Measurements from ENCODE around the gene SEMA3C. TPM values are rescaled to one million over a fixed set of nuclear protein-coding genes. Genes with fewer than 3 reads are reported as not detected.
A peak's percentile ranks its signal among the peaks of the same experiment; 100 is the strongest.

The SEMA3C gene
- total RNA-seq, 1 donor from 2014 or later, result 67.8 TPM

- no peaks in the 10 kb centered on the region for H3K9me3 Mint-ChIP-seq
- DNase-seq (ENCODE audit: extremely low spot score, unreplicated experiment), result no peak
- peaks cover 10% of the 10 kb centered on the region for H3K4me1 Mint-ChIP-seq (ENCODE audit: unreplicated experiment)
- TF ChIP-seq CTCF (conservative IDR thresholded peaks at IDR 0.05), result no peak
- no peaks in the 10 kb centered on the region for H3K27me3 Mint-ChIP-seq
- no peak overlapping the region for H3K4me3 Mint-ChIP-seq
- H3K27ac Mint-ChIP-seq, result no peak overlapping the region
- peaks cover 16% of the 10 kb centered on the region for H3K36me3 Mint-ChIP-seq
Observed at GRCh38 chr7:80768756-80769155, 150.1 kb downstream of the SEMA3C start.

- H3K27me3 Mint-ChIP-seq, result no peaks in the 10 kb centered on the region
- no peaks in the 10 kb centered on the region for H3K9me3 Mint-ChIP-seq
- TF ChIP-seq CTCF (conservative IDR thresholded peaks at IDR 0.05), result no peak
Observed at GRCh38 chr7:80767654-80768053, 151.2 kb downstream of the SEMA3C start.

GRCh38 chr7:80766724-80767123 is 152.1 kb downstream of the SEMA3C start:
- Mint-ChIP-seq H3K4me1 (ENCODE audit: unreplicated experiment) (peaks cover 11% of the 10 kb centered on the region), H3K4me3 (no peak overlapping the region), H3K9me3 (no peaks in the 10 kb centered on the region), H3K27me3 (no peaks in the 10 kb centered on the region), H3K27ac (no peak overlapping the region), H3K36me3 (peaks cover 16% of the 10 kb centered on the region)
- no peak for DNase-seq (ENCODE audit: extremely low spot score, unreplicated experiment)
- no peak for TF ChIP-seq CTCF (conservative IDR thresholded peaks at IDR 0.05)

More at GRCh38 chr7:80767654-80768053, 151.2 kb downstream of the SEMA3C start:
- peaks cover 16% of the 10 kb centered on the region for H3K36me3 Mint-ChIP-seq
- no peak for DNase-seq (ENCODE audit: extremely low spot score, unreplicated experiment)
- no peak overlapping the region for H3K27ac Mint-ChIP-seq
- peaks cover 12% of the 10 kb centered on the region for H3K4me1 Mint-ChIP-seq (ENCODE audit: unreplicated experiment)
- no peak overlapping the region for H3K4me3 Mint-ChIP-seq

- H3K27ac Mint-ChIP-seq, result peak overlapping the region; percentile 1
- no peaks in the 10 kb centered on the region for H3K27me3 Mint-ChIP-seq
- TF ChIP-seq CTCF (conservative IDR thresholded peaks at IDR 0.05), result no peak
- no peaks in the 10 kb centered on the region for H3K9me3 Mint-ChIP-seq
- no peak overlapping the region for H3K4me3 Mint-ChIP-seq
- H3K36me3 Mint-ChIP-seq, result peaks cover 10% of the 10 kb centered on the region
- no peak for DNase-seq (ENCODE audit: extremely low spot score, unreplicated experiment)
- H3K4me1 Mint-ChIP-seq (ENCODE audit: unreplicated experiment), result peaks cover 20% of the 10 kb centered on the region
Observed at GRCh38 chr7:80764132-80764531, 154.7 kb downstream of the SEMA3C start.

- Mint-ChIP-seq H3K27ac (no peak overlapping the region), H3K4me1 (ENCODE audit: unreplicated experiment) (peaks cover 20% of the 10 kb centered on the region)
Observed at GRCh38 chr7:80763704-80764103, 155.1 kb downstream of the SEMA3C start.

More at GRCh38 chr7:80763704-80764103, 155.1 kb downstream of the SEMA3C start:
- H3K27me3 Mint-ChIP-seq, result no peaks in the 10 kb centered on the region
- H3K36me3 Mint-ChIP-seq, result peaks cover 10% of the 10 kb centered on the region
- no peak for TF ChIP-seq CTCF (conservative IDR thresholded peaks at IDR 0.05)
- H3K9me3 Mint-ChIP-seq, result no peaks in the 10 kb centered on the region
- DNase-seq (ENCODE audit: extremely low spot score, unreplicated experiment), result no peak
- H3K4me3 Mint-ChIP-seq, result no peak overlapping the region
